Stimulated activated CD8-positive, alpha-beta memory T cell treated with anti-CD3 and anti-CD28 coated beads, Interleukin-12 subunit alpha, Interleukin-12 subunit beta, amount 100 ng/mL, for 24 hours (primary cell): ENCODE data around the gene KAT8.
"Not testable (repeated sequence)": the region's sequence is repeated elsewhere in the genome, so short reads cannot be mapped to it uniquely, and the experiment has no call there.

Source experiments
- DNase-seq: peaks from one replicate; pipeline ENCODE4 v3.0.0-alpha.2; 2020; ENCODE audit errors: extremely low read depth

KAT8 gene

DNA sequence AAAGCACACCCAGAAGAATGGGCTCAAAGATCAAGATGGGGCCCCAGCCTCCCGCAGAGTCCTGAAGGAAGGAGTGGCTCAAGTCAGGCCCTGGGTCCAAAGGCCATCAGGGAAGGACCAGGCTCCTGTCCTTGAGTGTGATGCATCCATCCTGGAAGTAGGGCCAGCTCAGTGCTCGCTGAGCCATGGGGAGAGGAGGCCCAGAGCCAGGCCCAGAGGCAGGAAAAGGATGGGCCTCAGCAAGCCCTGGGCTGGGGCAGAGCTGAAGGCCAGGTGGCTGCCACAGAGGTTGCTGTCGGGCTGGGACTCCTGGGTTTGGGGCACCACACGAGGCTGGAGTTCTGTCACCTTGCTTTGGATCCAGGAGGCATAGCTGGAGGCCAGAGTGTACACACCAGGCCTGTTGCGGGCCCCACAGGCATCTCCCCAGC lies 14.4 kb downstream of the KAT8 start:
- DNase-seq: no peak

GRCh38 chr16:31132303-31132979 lies 15.0 kb downstream of the KAT8 start:
- no peak for DNase-seq

DNA sequence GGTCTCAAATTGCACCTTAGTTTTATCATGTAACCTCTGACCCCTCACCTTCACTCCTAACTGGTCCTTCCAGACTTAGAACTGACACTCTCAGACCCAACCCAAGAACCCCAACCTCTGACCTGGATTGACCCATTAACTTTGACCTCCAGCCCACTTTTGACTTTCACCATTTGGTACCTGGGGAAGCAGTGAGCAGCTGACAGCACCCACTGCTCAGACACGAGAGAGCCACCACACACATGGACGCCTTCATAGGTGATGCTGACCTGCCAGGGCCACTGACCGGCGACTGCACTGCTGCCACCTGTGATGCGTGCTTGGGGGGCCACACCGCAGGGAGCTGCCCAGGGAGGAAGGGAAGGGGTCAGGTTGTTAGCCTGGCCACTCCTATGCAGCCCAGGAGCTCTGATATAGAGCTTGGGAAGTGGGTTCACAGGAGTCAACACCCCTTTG lies 15.6 kb downstream of the KAT8 start:
- no peak for DNase-seq

- DNase-seq: no peak
These were observed 16.7 kb downstream of the KAT8 start for GRCh38 chr16:31134091-31134571.

DNA sequence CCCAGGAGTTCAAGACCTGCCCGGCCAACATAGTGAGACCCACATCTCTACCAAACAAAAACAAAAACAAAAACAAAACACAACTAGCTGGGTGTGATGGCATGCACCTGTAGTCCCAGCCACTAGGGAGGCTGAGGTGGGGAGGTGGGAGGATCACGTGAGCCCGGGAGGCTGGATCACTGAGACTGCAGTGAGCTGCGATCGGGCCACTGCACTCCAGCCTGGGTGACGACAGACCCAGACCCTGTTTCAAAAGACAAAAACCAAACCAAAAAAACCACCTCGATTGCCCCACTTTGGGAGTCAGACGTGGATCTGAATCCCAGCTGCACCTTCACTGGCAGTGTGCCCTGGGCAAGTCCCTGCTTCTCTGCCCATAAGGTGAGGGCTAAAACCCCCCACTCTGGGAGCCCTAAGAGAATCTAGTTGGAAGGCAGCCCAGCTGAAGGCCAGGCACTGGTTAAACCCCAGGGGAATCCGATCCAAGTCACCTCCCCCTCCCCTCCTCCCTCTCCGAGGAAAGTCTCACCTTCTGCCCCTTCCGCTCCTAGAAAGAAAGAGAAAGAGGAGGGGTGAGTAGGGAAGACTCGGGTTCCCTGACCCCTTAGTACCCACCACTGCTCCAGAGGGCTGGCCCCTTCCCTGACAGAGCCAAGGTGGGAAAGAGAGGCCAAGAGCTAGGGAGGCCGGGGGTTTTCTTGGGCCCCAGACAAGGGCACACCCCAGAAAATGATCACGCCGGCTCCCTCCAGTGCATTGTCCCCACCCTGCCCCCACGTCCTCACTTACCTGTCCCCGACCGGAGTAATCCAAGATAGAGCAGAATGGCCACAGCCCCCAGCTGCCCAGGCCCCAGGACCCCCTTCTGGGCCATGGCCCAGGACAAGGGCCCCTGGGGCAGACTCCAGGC lies 17.4 kb downstream of the KAT8 start:
- DNase-seq: no peak

GRCh38 chr16:31135535-31136286 lies 18.2 kb downstream of the KAT8 start, which contains the start of gene PRSS8:
Gene PRSS8 (minus strand): TSS chr16:31135727. CDS start chr16:31135498, 229 bp downstream.
- no peak for DNase-seq

GRCh38 chr16:31136287-31136662 lies 18.8 kb downstream of the KAT8 start:
- no peak for DNase-seq

DNA sequence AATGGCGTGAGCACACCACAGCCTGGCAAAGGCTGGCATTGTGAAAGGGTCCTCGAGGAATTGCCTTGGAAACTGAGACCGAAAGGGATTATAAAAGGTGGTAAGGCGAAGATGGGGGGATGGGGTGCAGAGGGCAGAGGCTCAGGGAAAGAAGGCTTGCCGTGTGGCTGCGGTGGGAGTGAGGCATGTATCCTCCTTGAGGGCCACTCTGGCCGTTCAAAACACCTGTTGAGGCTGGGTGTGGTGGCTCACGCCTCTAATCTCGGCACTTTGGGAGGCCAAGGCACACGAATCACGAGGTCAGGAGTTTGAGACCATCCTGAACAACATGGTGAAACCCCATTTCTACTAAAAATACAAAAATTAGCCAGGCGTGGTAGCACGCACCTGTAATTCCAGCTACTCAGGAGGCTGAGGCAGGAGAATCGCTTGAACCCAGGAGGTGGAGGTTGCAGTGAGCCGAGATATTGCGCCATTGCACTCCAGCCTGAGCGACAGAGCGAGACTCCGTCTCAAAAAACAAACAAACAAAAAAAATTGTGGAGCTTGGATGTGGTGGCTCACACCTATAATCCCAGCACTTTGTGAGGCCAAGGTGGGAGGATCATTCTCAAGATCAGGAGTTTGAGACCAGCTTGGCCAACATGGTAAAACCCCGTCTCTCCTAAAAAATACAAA lies 19.5 kb downstream of the KAT8 start:
- not testable (repeated sequence) for DNase-seq

DNA sequence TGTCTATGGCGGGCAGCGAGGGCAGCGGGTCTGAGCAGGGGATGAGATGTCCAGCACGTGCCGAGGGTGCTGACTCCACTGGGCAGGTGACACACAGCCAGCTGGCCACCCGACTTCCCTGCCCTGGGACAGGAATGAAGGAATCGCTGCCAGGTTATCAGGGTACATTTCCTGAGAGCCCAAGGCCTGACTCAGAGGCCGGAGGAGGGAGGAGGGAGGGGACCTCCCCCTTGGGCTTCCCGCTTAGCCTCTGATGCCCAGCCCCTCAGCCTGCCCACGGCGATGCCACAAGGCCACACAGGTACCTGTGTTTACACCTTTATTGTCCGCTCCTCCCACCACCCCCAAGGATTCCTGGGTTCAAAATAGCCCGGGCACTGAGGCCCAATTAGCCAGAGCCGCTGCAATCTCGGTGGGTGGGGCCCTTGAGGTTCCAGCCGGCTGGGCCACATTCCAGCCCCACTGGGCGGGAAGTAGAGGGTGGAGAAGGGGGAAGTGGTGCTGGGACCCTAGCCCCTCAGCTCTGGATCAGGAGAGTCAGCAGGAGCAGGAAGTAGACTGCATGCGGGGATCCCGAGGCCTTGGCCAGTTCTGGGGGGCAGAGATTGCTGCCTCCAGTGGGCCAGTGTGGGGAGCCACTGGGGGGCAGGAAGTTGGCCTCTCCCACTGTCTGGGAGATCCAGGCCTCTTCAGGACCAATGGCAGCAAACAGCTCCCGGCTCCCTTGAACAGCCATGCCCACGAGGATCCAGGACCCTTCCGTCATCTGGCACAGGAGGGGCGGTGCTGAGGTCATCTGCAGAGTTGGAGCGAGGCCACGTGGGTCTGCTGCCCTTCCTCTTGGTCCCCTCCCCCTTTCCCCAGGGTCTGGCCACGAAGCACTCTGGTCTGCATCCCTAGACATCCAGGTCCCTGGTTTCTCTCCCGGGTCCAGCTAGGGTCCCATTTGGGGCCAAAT lies 21.4 kb downstream of the KAT8 start:
- DNase-seq: no peak

DNA sequence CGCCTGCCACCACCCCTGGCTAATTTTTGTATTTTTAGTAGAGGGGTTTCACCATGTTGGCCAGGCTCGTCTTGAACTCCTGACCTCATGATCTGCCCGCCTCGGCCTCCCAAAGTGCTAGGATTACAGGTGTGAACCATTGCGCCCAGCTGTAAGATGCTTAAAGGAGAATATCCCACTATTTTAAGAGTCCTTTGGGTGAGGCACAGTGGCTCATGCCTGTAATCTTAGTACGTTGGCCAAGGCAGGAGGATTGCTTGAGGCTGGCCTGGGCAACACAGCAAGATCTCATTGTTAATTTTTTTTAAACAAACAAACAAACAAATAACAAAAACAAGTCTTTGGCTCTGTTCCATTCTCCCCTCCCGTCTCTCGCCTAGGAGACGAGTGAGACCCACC lies 23.6 kb downstream of the KAT8 start:
- not testable (repeated sequence) for DNase-seq

- DNase-seq: no peak
These were observed 24.1 kb downstream of the KAT8 start for GRCh38 chr16:31141489-31142108.

GRCh38 chr16:31142109-31143010 lies 24.9 kb downstream of the KAT8 start:
- peak; percentile 96 for DNase-seq

DNA sequence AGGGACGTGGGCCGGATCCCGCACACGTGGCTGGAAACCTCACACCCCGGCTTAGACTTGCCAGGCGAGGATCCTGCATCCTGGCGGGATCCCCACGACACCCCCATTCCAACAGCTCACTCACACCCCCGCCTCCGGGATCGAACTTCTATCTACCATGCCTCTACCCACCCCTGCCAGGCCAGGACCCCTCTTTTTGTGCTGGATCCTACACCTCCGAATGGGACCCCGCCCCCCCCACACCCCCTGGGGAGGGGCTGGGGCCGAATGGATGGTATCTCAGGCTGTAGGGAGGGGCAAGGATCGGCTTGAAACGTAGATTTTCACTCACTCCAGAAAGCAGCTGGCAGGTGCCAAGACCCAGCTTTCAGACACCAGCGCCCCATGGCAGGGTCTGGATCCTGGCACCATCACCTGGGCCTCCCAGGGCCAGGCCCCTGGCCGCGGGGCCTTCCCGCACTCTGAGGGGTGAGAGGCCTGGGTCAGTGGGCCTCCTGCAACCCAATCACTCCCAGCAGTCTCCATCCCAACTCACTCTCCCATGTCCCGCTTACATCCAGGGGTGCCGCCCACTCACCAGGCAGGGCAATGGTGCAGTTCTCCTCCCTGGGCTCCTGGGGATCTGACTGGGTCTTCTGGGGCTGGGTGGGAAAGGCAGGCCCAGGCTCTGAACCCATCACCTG lies 25.7 kb downstream of the KAT8 start:
- no peak for DNase-seq

GRCh38 chr16:31143694-31144148 lies 26.3 kb downstream of the KAT8 start:
- DNase-seq: no peak

DNA sequence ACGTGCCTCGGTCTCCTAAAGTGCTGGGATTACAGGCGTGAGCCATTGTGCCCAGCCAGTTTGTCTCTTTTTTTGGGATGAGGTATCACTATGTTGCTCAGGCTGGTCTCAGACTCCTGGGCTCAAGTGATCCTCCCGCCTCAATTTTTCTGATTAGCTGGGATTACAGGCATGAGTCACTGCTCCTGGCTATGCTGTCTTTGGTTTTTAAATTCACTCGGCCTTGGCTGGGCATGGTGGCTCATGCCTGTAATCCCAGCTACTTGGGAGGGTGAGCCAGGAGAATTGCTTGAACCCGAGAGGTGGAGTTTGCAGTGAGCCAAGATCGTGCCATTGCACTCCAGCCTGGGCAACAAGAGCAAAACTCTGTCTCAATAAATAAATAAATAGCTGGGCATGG lies 27.0 kb downstream of the KAT8 start:
- DNase-seq: not testable (repeated sequence)

DNA sequence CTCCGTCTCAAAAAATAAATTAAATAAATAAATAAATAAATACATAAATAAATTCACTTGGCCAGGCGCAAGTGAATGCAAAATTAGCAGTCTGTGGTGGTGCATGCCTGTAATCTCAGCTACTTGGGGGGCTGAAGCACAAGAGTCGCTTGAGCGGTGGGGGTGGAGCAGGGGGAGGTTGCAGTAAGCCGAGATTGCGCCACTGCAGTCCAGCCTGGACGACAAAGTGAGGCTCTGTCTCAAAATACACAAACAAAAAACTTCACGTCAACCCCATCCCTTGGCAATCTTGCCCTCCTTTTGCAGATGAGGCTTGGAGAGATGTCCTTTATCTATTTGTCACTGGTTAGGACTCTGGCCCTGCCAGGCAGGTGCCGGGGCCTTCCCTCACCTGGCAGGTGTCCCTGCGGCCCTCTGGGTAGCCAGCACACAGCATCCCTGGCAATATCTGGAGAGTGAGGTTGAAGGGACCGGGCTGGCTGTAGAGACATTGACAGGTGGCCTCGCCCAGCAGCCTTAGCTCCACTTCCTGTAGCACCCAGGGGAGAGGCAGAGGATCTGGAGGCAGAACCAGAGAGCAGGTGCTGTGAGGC lies 28.0 kb downstream of the KAT8 start:
- DNase-seq: no peak

GRCh38 chr16:31147574-31147973 lies 30.1 kb downstream of the KAT8 start:
- no peak for DNase-seq

DNA sequence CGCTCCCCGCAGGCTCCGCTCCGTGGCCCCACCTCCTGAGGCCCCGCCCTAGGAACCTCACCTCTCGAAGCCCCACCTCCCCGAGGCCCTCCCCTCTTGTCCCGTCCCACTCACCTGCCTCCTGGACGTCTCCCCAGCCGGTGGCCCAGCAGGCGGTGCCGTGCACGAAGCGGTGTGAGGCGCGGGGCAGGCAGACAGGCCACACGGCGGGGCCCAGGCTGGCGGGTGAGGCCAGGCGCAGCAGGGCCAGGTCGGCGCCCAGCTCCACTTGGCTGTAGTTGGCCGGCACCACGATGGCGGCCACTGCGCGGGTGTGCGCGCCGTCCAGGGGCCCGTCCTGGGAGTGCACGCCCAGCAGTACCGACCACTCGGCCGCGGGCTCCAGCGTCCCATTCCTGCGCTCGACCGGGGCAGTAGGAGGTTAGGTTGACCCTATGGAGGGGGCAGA lies 30.8 kb downstream of the KAT8 start:
- DNase-seq: no peak
